Keratinocyte (primary cell): ENCODE data around the gene EIF3CL. TPM values are rescaled to one million over a fixed set of nuclear protein-coding genes. Genes with fewer than 3 reads are reported as not detected.
"Not testable (repeated sequence)": the region's sequence is repeated elsewhere in the genome, so short reads cannot be mapped to it uniquely, and the experiment has no call there.

Source experiments
- DNase-seq: peaks from one replicate; pipeline ENCODE4 v3.0.0-alpha.2; 2011; ENCODE audit warnings: low read depth, missing footprints, low spot score
- FAIRE-seq: peaks from 2 replicates; lab custom pipeline; 2011; peaks lifted over from hg19 to GRCh38; lab: Jason Lieb, UNC
- H2AFZ ChIP-seq: 2 replicates; pipeline ENCODE4 v1.6.0; 2012; ENCODE audit warnings: low read length, control low read depth, inconsistent platforms; ENCODE audit not compliant: control insufficient read depth
- H3K27ac ChIP-seq: 2 replicates; pipeline ENCODE4 v1.5.1; 2011; ENCODE audit warnings: low read length; ENCODE audit not compliant: control insufficient read depth, insufficient read depth
- H3K27me3 ChIP-seq: 3 replicates; pipeline ENCODE4 v1.6.0; 2011; ENCODE audit warnings: low read length; ENCODE audit not compliant: control insufficient read depth, insufficient read depth; ENCODE audit errors: extremely low read depth
- H3K36me3 ChIP-seq, 2 experiments: 2 replicates in 1 of 2; 3 replicates in 1 of 2; pipeline ENCODE4 v1.5.1; 2011; ENCODE audit warnings: low read length in 2 of 2, mild to moderate bottlenecking in 1 of 2; ENCODE audit not compliant: control insufficient read depth in 2 of 2, insufficient read depth in 2 of 2; ENCODE audit errors: extremely low read depth in 1 of 2
- H3K4me1 ChIP-seq: 3 replicates; pipeline ENCODE4 v1.5.1; 2011; ENCODE audit warnings: low read length; ENCODE audit not compliant: control insufficient read depth, insufficient read depth; ENCODE audit errors: extremely low read depth
- H3K4me2 ChIP-seq: 3 replicates; pipeline ENCODE4 v1.6.0; 2011; ENCODE audit warnings: low read depth, low read length; ENCODE audit not compliant: control insufficient read depth, insufficient read depth; ENCODE audit errors: extremely low read depth
- H3K4me3 ChIP-seq, 3 experiments: fragments of 200-600 bp in 1 of 3; sonication (generic) in 1 of 3; 2 replicates in 2 of 3; 3 replicates in 1 of 3; pipeline ENCODE4 v1.5.1; 2011 to 2016; ENCODE audit warnings: low read length in 3 of 3, mild to moderate bottlenecking in 3 of 3, control low read depth in 2 of 3, inconsistent platforms in 1 of 3, low read depth in 1 of 3, mixed read lengths in 1 of 3, mixed run types in 1 of 3, moderate library complexity in 1 of 3; ENCODE audit not compliant: control insufficient read depth in 2 of 3, insufficient read depth in 2 of 3; ENCODE audit errors: extremely low read depth in 1 of 3
- H3K79me2 ChIP-seq: 2 replicates; pipeline ENCODE4 v1.6.0; 2012; ENCODE audit warnings: low read length; ENCODE audit not compliant: control insufficient read depth, insufficient read depth
- H3K9ac ChIP-seq: 3 replicates; pipeline ENCODE4 v1.6.0; 2011; ENCODE audit warnings: low read length; ENCODE audit not compliant: control insufficient read depth, insufficient read depth; ENCODE audit errors: extremely low read depth
- H3K9me1 ChIP-seq: 3 replicates; pipeline ENCODE4 v1.6.0; 2011; ENCODE audit warnings: low read length; ENCODE audit not compliant: control insufficient read depth, insufficient read depth; ENCODE audit errors: extremely low read depth
- H3K9me3 ChIP-seq: 2 replicates; pipeline ENCODE4 v1.5.1; 2012; ENCODE audit warnings: low read depth, low read length; ENCODE audit not compliant: control insufficient read depth
- H4K20me1 ChIP-seq: 3 replicates; pipeline ENCODE4 v1.6.0; 2011; ENCODE audit warnings: low read length; ENCODE audit not compliant: control insufficient read depth, insufficient read depth; ENCODE audit errors: extremely low read depth
- dilution Hi-C: fragments of 300-500 bp; cut with MboI; formaldehyde crosslinking; loops from one replicate; pipeline ENCODE4 v1.7.0; 2020; ENCODE audit warnings: low sequenced_read_pairs; ENCODE audit not compliant: extremely low pct_ligation_motif_present
- polyA plus RNA-seq, 5 experiments: library from polyadenylated mRNA; depleted of rRNA in 3 of 5; stranded (reverse) in 3 of 5; stranded (forward) in 1 of 5; unstranded in 1 of 5; fragments of >200 nt; gene quantifications; 1 replicate in 1 of 5; 2 replicates in 3 of 5; 3 replicates in 1 of 5; pipeline versions ENCODE4 v1.2.1 to v1.2.3, GENCODE V29; 2011 to 2012; ENCODE audit warnings: missing spikeins in 2 of 5, low read depth in 1 of 5, low replicate concordance in 1 of 5

The EIF3CL gene
- polyA plus RNA-seq, 1 donor (not counting 4 experiments of a cell fraction or from before 2014, with no cell fraction given): 50.8 TPM

GRCh38 chr16:28414530-28414929 lies 10.9 kb upstream of the EIF3CL start:
- H3K79me2 ChIP-seq, H3K4me3 ChIP-seq, H3K9me3 ChIP-seq, H3K27ac ChIP-seq, H2AFZ ChIP-seq, H3K9ac ChIP-seq, H3K4me2 ChIP-seq, H3K4me1 ChIP-seq, FAIRE-seq, H3K27me3 ChIP-seq, H3K36me3 ChIP-seq, DNase-seq, H4K20me1 ChIP-seq, H3K9me1 ChIP-seq, dilution Hi-C loops: not testable (repeated sequence)

- dilution Hi-C loops, H4K20me1 ChIP-seq, H3K36me3 ChIP-seq, FAIRE-seq, DNase-seq, H3K4me2 ChIP-seq, H3K79me2 ChIP-seq, H2AFZ ChIP-seq, H3K9me3 ChIP-seq, H3K4me3 ChIP-seq, H3K9ac ChIP-seq, H3K27me3 ChIP-seq, H3K27ac ChIP-seq, H3K9me1 ChIP-seq, H3K4me1 ChIP-seq: not testable (repeated sequence)
These were observed 9.9 kb upstream of the EIF3CL start for GRCh38 chr16:28413585-28413984.

DNA sequence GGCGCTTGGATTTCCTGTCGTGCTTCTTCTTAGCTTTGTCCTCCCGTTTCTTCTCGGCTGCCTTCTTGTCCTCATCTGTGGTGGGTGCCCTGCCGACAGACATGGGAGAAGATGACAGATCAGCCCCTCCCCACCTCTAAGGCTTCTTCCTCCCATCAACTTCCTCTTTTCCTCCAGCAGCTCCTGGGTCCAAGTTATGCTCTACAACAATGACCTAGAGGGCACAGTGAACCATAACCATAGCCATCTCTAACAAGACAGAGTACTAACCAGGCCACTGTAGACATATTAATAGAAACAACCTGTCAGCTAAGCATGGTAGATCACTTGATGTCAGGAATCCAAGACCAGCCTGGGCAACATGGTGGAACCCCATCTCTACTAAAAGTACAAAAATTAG lies 11.6 kb downstream of the EIF3CL start:
- H3K27me3 ChIP-seq, H3K9ac ChIP-seq, H3K4me3 ChIP-seq, H3K9me1 ChIP-seq, H3K79me2 ChIP-seq, H3K9me3 ChIP-seq, H3K4me1 ChIP-seq, H2AFZ ChIP-seq, DNase-seq, H4K20me1 ChIP-seq, FAIRE-seq, H3K4me2 ChIP-seq, dilution Hi-C loops, H3K27ac ChIP-seq, H3K36me3 ChIP-seq: not testable (repeated sequence)

GRCh38 chr16:28382177-28382867 lies 21.3 kb downstream of the EIF3CL start:
- H3K79me2 ChIP-seq, H3K4me2 ChIP-seq, H2AFZ ChIP-seq, H3K9me3 ChIP-seq, H3K27me3 ChIP-seq, dilution Hi-C loops, H3K4me1 ChIP-seq, DNase-seq, H3K36me3 ChIP-seq, H3K9ac ChIP-seq, H3K27ac ChIP-seq, FAIRE-seq, H3K4me3 ChIP-seq, H4K20me1 ChIP-seq, H3K9me1 ChIP-seq: not testable (repeated sequence)

GRCh38 chr16:28377822-28378221 lies 25.8 kb downstream of the EIF3CL start:
- DNase-seq, H3K9me3 ChIP-seq, H3K4me3 ChIP-seq, H3K9ac ChIP-seq, H3K4me2 ChIP-seq, H3K27ac ChIP-seq, H4K20me1 ChIP-seq, H3K4me1 ChIP-seq, H2AFZ ChIP-seq, H3K36me3 ChIP-seq, H3K79me2 ChIP-seq, H3K27me3 ChIP-seq, dilution Hi-C loops, FAIRE-seq, H3K9me1 ChIP-seq: not testable (repeated sequence)
